ENCODE results near the gene PTPRD.

- TF ChIP-seq EZH2 (IDR thresholded peaks at IDR 0.05; ENCODE audit: low read depth, unreplicated experiment) (no peak), CTCF (conservative IDR thresholded peaks at IDR 0.05; ENCODE audit: low read depth in 2 of 2) (no peak), NANOG (IDR thresholded peaks at IDR 0.05; ENCODE audit: borderline replicate concordance) (no peak), POLR2AphosphoS5 (IDR thresholded peaks at IDR 0.05; ENCODE audit: low read depth) (no peak), EZH2phosphoT487 (IDR thresholded peaks at IDR 0.05; ENCODE audit: unreplicated experiment) (no peak), CREB1 (CRISPR knock-in tag; IDR thresholded peaks at IDR 0.05; ENCODE audit: low read depth) (no peak), JUNB (IDR thresholded peaks at IDR 0.05; ENCODE audit: unreplicated experiment) (no peak)
These were observed 1326.8 kb downstream of the PTPRD start for GRCh38 chr9:9286001-9286400.
